Breast epithelium (tissue), 4 donors: ENCODE data around the gene GRM2. TPM values are rescaled to one million over a fixed set of nuclear protein-coding genes. Genes with fewer than 3 reads are reported as not detected.
"Not testable (repeated sequence)": the region's sequence is repeated elsewhere in the genome, so short reads cannot be mapped to it uniquely, and the experiment has no call there.

ENCODE experiments used
- DNase-seq, 2 donors: peaks; one replicate each; pipeline ENCODE4 v3.0.0-alpha.2; 2019; ENCODE audit warnings: low spot score in 2 of 2
- H3K27ac ChIP-seq, 2 donors: fragments of 200-600 bp; sonication (generic) in 1 of 2; one replicate each; pipeline ENCODE4 v1.5.1; 2016 to 2019; ENCODE audit warnings: mild to moderate bottlenecking in 1 of 2
- H3K27me3 ChIP-seq, 2 donors: fragments of 200-600 bp; sonication (generic) in 1 of 2; one replicate each; pipeline versions ENCODE4 v1.5.1 to v1.6.0; 2017 to 2019; ENCODE audit warnings: control low read depth in 1 of 2, mild to moderate bottlenecking in 1 of 2
- H3K36me3 ChIP-seq: fragments of 200-600 bp; one replicate; pipeline ENCODE4 v1.5.1; 2019
- H3K4me1 ChIP-seq, 2 donors: fragments of 200-600 bp; sonication (generic); one replicate each; pipeline ENCODE4 v1.5.1; 2016 to 2019; ENCODE audit warnings: control low read depth in 1 of 2
- H3K4me3 ChIP-seq, 3 donors: fragments of 200-600 bp; sonication (generic); 1 replicate in 2 of 3; 2 replicates in 1 of 3; pipeline ENCODE4 v1.5.1; 2016 to 2019; ENCODE audit warnings: mild to moderate bottlenecking in 3 of 3, moderate library complexity in 2 of 3
- H3K9me3 ChIP-seq, 2 donors: fragments of 200-600 bp; sonication (generic) in 1 of 2; one replicate each; pipeline ENCODE4 v1.5.1; 2016 to 2019; ENCODE audit warnings: control low read depth in 1 of 2
- CTCF ChIP-seq, 3 donors: fragments of 450-650 bp; IDR thresholded peaks; one replicate each; pipeline ENCODE4 v1.5.1; 2016 to 2017; ENCODE audit warnings: antibody characterized with exemption in 3 of 3, mild to moderate bottlenecking in 3 of 3, moderate library complexity in 3 of 3
- POLR2A ChIP-seq: fragments of 450-650 bp; IDR thresholded peaks from one replicate; pipeline ENCODE4 v1.6.1; 2016; ENCODE audit warnings: antibody characterized with exemption, mild to moderate bottlenecking, moderate library complexity
- POLR2AphosphoS5 ChIP-seq, 3 donors: sonication (generic); formaldehyde crosslinking; IDR thresholded peaks; one replicate each; pipeline ENCODE4 v1.6.1; 2017; ENCODE audit warnings: antibody characterized with exemption in 3 of 3
- intact Hi-C: fragments of 100-400 bp; cut with DNase I; formaldehyde crosslinking; loops from one replicate; pipeline ENCODE4 v1.15.1; 2023; ENCODE audit warnings: low total_unique reads
- total RNA-seq, 3 donors: library from RNA; depleted of rRNA; stranded (reverse); fragments of >200 nt; gene quantifications; one replicate each; pipeline ENCODE4 v1.1.0, GENCODE V29; 2016

The GRM2 gene
- total RNA-seq, 3 donors from 2014 or later = 1.3 TPM; not detected in 2

GRCh38 chr3:51734572-51734907 lies 27.7 kb downstream of the GRM2 start:
- intact Hi-C loops = no loop called here
- Histone ChIP-seq H3K27ac (no peak overlapping the region), H3K36me3 (no peaks in the 10 kb centered on the region), H3K4me1 (no peaks in the 10 kb centered on the region), H3K27me3 (no peaks in the 10 kb centered on the region), H3K9me3 (no peaks in the 10 kb centered on the region), H3K4me3 (no peak overlapping the region)
- DNase-seq = no peak
- no peak for TF ChIP-seq POLR2A
- no peak for TF ChIP-seq POLR2AphosphoS5 (IDR thresholded peaks at IDR 0.05)
- TF ChIP-seq CTCF (IDR thresholded peaks at IDR 0.05) = no peak

GRCh38 chr3:51735039-51735438 lies 28.2 kb downstream of the GRM2 start:
- Histone ChIP-seq H3K4me1 (no peaks in the 10 kb centered on the region), H3K36me3 (no peaks in the 10 kb centered on the region), H3K27me3 (no peaks in the 10 kb centered on the region), H3K27ac (no peak overlapping the region), H3K4me3 (no peak overlapping the region), H3K9me3 (no peaks in the 10 kb centered on the region)
- intact Hi-C loops = no loop called here
- TF ChIP-seq POLR2A = no peak
- no peak for DNase-seq

- Histone ChIP-seq H3K9me3 (no peaks in the 10 kb centered on the region), H3K27ac (no peak overlapping the region), H3K4me3 (no peak overlapping the region), H3K36me3 (no peaks in the 10 kb centered on the region), H3K4me1 (no peaks in the 10 kb centered on the region), H3K27me3 (no peaks in the 10 kb centered on the region)
- no peak for TF ChIP-seq POLR2AphosphoS5 (IDR thresholded peaks at IDR 0.05)
- TF ChIP-seq CTCF (IDR thresholded peaks at IDR 0.05) = no peak
- no peak for TF ChIP-seq POLR2A
- no peak for DNase-seq
- intact Hi-C loops = no loop called here
Measured at GRCh38 chr3:51735950-51736349, 29.1 kb downstream of the GRM2 start.

GRCh38 chr3:51739110-51739509 lies 32.2 kb downstream of the GRM2 start:
- no peak for TF ChIP-seq POLR2AphosphoS5 (IDR thresholded peaks at IDR 0.05)
- TF ChIP-seq CTCF (IDR thresholded peaks at IDR 0.05) = no peak
- no peak for TF ChIP-seq POLR2A
- intact Hi-C loops = no loop called here
- DNase-seq = no peak
- no peaks in the 10 kb centered on the region for H3K36me3 ChIP-seq
- no peaks in the 10 kb centered on the region for H3K4me1 ChIP-seq
- H3K4me3 ChIP-seq = no peak overlapping the region
- no peaks in the 10 kb centered on the region for H3K27me3 ChIP-seq
- H3K27ac ChIP-seq = no peak overlapping the region
- no peaks in the 10 kb centered on the region for H3K9me3 ChIP-seq

- H3K27me3 ChIP-seq, intact Hi-C loops, H3K27ac ChIP-seq, H3K9me3 ChIP-seq, DNase-seq, H3K36me3 ChIP-seq, H3K4me3 ChIP-seq, H3K4me1 ChIP-seq: not testable (repeated sequence)
Measured at GRCh38 chr3:51742320-51742719, 35.5 kb downstream of the GRM2 start.

- DNase-seq, H3K27me3 ChIP-seq, H3K9me3 ChIP-seq, H3K4me3 ChIP-seq, H3K27ac ChIP-seq, H3K36me3 ChIP-seq, intact Hi-C loops, H3K4me1 ChIP-seq: not testable (repeated sequence)
Measured at GRCh38 chr3:51742978-51743377, 36.1 kb downstream of the GRM2 start.

GRCh38 chr3:51747840-51748239 lies 41.0 kb downstream of the GRM2 start:
- TF ChIP-seq POLR2AphosphoS5 (IDR thresholded peaks at IDR 0.05) (no peak), CTCF (IDR thresholded peaks at IDR 0.05) (no peak), POLR2A (no peak)
- Histone ChIP-seq H3K4me3 (no peak overlapping the region), H3K4me1 (no peaks in the 10 kb centered on the region), H3K9me3 (no peaks in the 10 kb centered on the region), H3K36me3 (no peaks in the 10 kb centered on the region), H3K27me3 (no peaks in the 10 kb centered on the region), H3K27ac (no peak overlapping the region)
- DNase-seq = no peak
- intact Hi-C loops = no loop called here
